Stimulated activated naive B cell treated with anti-CD40 and anti-IgM and Interleukin-4, amounts not matched to agents 10 μg/mL and 1 μg/mL and 100 μg/mL, for 72 hours (primary cell): Measurements from ENCODE around the gene DACT3.

Source experiments
- ATAC-seq, 2 donors: fragments of 150-1000 bp; cut with Tn5 transposase; replicated peaks; 2 replicates each; pipeline ENCODE4 v1.10.0; 2021; ENCODE audit warnings: moderate library complexity in 1 of 2
- DNase-seq: peaks from one replicate; pipeline ENCODE4 v3.0.0; 2021
- H3K27ac Mint-ChIP-seq: one replicate; pipeline ENCODE4 v1.8.0; 2022; ENCODE audit warnings: mild to moderate bottlenecking, mixed read lengths
- H3K27me3 Mint-ChIP-seq, 2 donors: one replicate each; pipeline ENCODE4 v1.8.0; 2022; ENCODE audit warnings: mixed read lengths in 2 of 2
- H3K36me3 Mint-ChIP-seq, 2 donors: one replicate each; pipeline ENCODE4 v1.8.0; 2022; ENCODE audit warnings: mixed read lengths in 2 of 2, mild to moderate bottlenecking in 1 of 2
- H3K4me1 Mint-ChIP-seq, 2 donors: one replicate each; pipeline ENCODE4 v1.8.0; 2022; ENCODE audit warnings: mixed read lengths in 2 of 2, mild to moderate bottlenecking in 1 of 2
- H3K4me3 Mint-ChIP-seq, 2 donors: one replicate each; pipeline ENCODE4 v1.8.0; 2022; ENCODE audit warnings: mild to moderate bottlenecking in 2 of 2, mixed read lengths in 2 of 2, moderate library complexity in 1 of 2
- H3K9me3 Mint-ChIP-seq, 2 donors: one replicate each; pipeline ENCODE4 v1.8.0; 2022; ENCODE audit warnings: mixed read lengths in 2 of 2, mild to moderate bottlenecking in 1 of 2

The DACT3 gene

GRCh38 chr19:46687438-46688145 lies 26.6 kb upstream of the DACT3 start:
- no peaks in the 10 kb centered on the region for H3K9me3 Mint-ChIP-seq
- H3K27me3 Mint-ChIP-seq, result no peaks in the 10 kb centered on the region
- no peak overlapping the region for H3K4me3 Mint-ChIP-seq
- peaks cover 46 to 53% of the 10 kb centered on the region in 2 donors for H3K36me3 Mint-ChIP-seq
- peaks cover 4 to 8% of the 10 kb centered on the region in 2 donors for H3K4me1 Mint-ChIP-seq
- DNase-seq, result no peak
- ATAC-seq, result no peak
- peak overlapping the region; percentile 60 for H3K27ac Mint-ChIP-seq

GRCh38 chr19:46685189-46685588 lies 24.2 kb upstream of the DACT3 start:
- H3K27ac Mint-ChIP-seq, result peak overlapping the region; percentile 20

GRCh38 chr19:46678110-46678732 lies 17.2 kb upstream of the DACT3 start:
- Mint-ChIP-seq H3K36me3 (peaks cover 51 to 61% of the 10 kb centered on the region in 2 donors), H3K27ac (peak overlapping the region; percentile 81), H3K9me3 (no peaks in the 10 kb centered on the region), H3K27me3 (no peaks in the 10 kb centered on the region), H3K4me1 (peaks cover 5 to 16% of the 10 kb centered on the region in 2 donors), H3K4me3 (no peak overlapping the region)
- peak; percentile 92 for ATAC-seq
- DNase-seq, result peak; percentile 51

More at GRCh38 chr19:46685189-46685588, 24.2 kb upstream of the DACT3 start:
- ATAC-seq (no peak), DNase-seq (no peak)
- H3K4me3 Mint-ChIP-seq, result no peak overlapping the region
- H3K36me3 Mint-ChIP-seq, result peaks cover 30 to 33% of the 10 kb centered on the region in 2 donors
- H3K4me1 Mint-ChIP-seq, result peaks cover 2 to 7% of the 10 kb centered on the region in 2 donors
- H3K27me3 Mint-ChIP-seq, result no peaks in the 10 kb centered on the region
- no peaks in the 10 kb centered on the region for H3K9me3 Mint-ChIP-seq

GRCh38 chr19:46674416-46675178 lies 13.6 kb upstream of the DACT3 start:
- H3K4me3 Mint-ChIP-seq, result no peak overlapping the region
- DNase-seq (no peak), ATAC-seq (peak in 1 of 2 donors; percentile 38)
- H3K4me1 Mint-ChIP-seq, result peaks cover 5 to 16% of the 10 kb centered on the region in 2 donors
- no peaks in the 10 kb centered on the region for H3K9me3 Mint-ChIP-seq
- H3K27ac Mint-ChIP-seq, result peak overlapping the region; percentile 59
- H3K36me3 Mint-ChIP-seq, result peaks cover 53 to 67% of the 10 kb centered on the region in 2 donors
- no peaks in the 10 kb centered on the region for H3K27me3 Mint-ChIP-seq

- H3K27ac Mint-ChIP-seq, result peak overlapping the region; percentile 39
Measured at GRCh38 chr19:46670813-46671212, 9.8 kb upstream of the DACT3 start.

GRCh38 chr19:46668662-46669061 lies 7.7 kb upstream of the DACT3 start:
- DNase-seq (no peak), ATAC-seq (no peak)
- Mint-ChIP-seq H3K4me3 (no peak overlapping the region), H3K4me1 (peaks cover 0 to 6% of the 10 kb centered on the region in 2 donors), H3K27me3 (peaks cover under 1% of the 10 kb centered on the region in 2 donors), H3K36me3 (peaks cover 17 to 23% of the 10 kb centered on the region in 2 donors), H3K9me3 (no peaks in the 10 kb centered on the region), H3K27ac (no peak overlapping the region)

More at GRCh38 chr19:46670813-46671212, 9.8 kb upstream of the DACT3 start:
- Mint-ChIP-seq H3K27me3 (no peaks in the 10 kb centered on the region), H3K36me3 (peaks cover 30 to 40% of the 10 kb centered on the region in 2 donors), H3K4me3 (no peak overlapping the region), H3K4me1 (peaks cover 0 to 10% of the 10 kb centered on the region in 2 donors), H3K9me3 (no peaks in the 10 kb centered on the region)
- ATAC-seq, result no peak
- no peak for DNase-seq

GRCh38 chr19:46665072-46665471 lies 4.1 kb upstream of the DACT3 start:
- H3K4me1 Mint-ChIP-seq, result peaks cover 5 to 12% of the 10 kb centered on the region in 2 donors
- no peak for ATAC-seq
- DNase-seq, result no peak
- peaks cover 11% of the 10 kb centered on the region in 2 donors for H3K27me3 Mint-ChIP-seq
- H3K9me3 Mint-ChIP-seq, result no peaks in the 10 kb centered on the region
- H3K36me3 Mint-ChIP-seq, result peaks cover 0 to 1% of the 10 kb centered on the region in 2 donors
- H3K4me3 Mint-ChIP-seq, result no peak overlapping the region
- no peak overlapping the region for H3K27ac Mint-ChIP-seq

- peaks cover 16 to 22% of the 10 kb centered on the region in 2 donors for H3K4me1 Mint-ChIP-seq
- H3K9me3 Mint-ChIP-seq, result no peaks in the 10 kb centered on the region
- peak overlapping the region; percentile 65 for H3K27ac Mint-ChIP-seq
- H3K4me3 Mint-ChIP-seq, result peak overlapping the region; percentile 73 to 80
- H3K36me3 Mint-ChIP-seq, result peaks cover 2 to 8% of the 10 kb centered on the region in 2 donors
- peak; percentile 53 to 62 for ATAC-seq
- peak; percentile 68 for DNase-seq
- peaks cover 25 to 30% of the 10 kb centered on the region in 2 donors for H3K27me3 Mint-ChIP-seq
Measured at GRCh38 chr19:46661735-46662592, 982 bp upstream of the DACT3 start.

GRCh38 chr19:46660551-46661019 lies 397 bp downstream of the DACT3 start:
- Mint-ChIP-seq H3K27me3 (peaks cover 25 to 33% of the 10 kb centered on the region in 2 donors), H3K4me3 (peak overlapping the region; percentile 80 to 87), H3K36me3 (peaks cover 4 to 12% of the 10 kb centered on the region in 2 donors), H3K9me3 (no peaks in the 10 kb centered on the region), H3K27ac (peak overlapping the region; percentile 20), H3K4me1 (peaks cover 19 to 25% of the 10 kb centered on the region in 2 donors)
- ATAC-seq (peak; percentile 1 to 10), DNase-seq (no peak)

GRCh38 chr19:46660008-46660517 lies 919 bp downstream of the DACT3 start:
- Mint-ChIP-seq H3K4me3 (peak overlapping the region; percentile 80 to 87), H3K9me3 (no peaks in the 10 kb centered on the region), H3K4me1 (peaks cover 21 to 27% of the 10 kb centered on the region in 2 donors), H3K36me3 (peaks cover 4 to 14% of the 10 kb centered on the region in 2 donors), H3K27me3 (peaks cover 28 to 36% of the 10 kb centered on the region in 2 donors), H3K27ac (peak overlapping the region; percentile 20)
- ATAC-seq, result no peak
- DNase-seq, result no peak

GRCh38 chr19:46659151-46660007 lies 1.6 kb downstream of the DACT3 start:
- H3K9me3 Mint-ChIP-seq, result no peaks in the 10 kb centered on the region
- H3K27me3 Mint-ChIP-seq, result peaks cover 31 to 40% of the 10 kb centered on the region in 2 donors
- H3K27ac Mint-ChIP-seq, result peak overlapping the region; percentile 20
- ATAC-seq (no peak), DNase-seq (no peak)
- peaks cover 22 to 31% of the 10 kb centered on the region in 2 donors for H3K4me1 Mint-ChIP-seq
- peak overlapping the region; percentile 80 to 87 for H3K4me3 Mint-ChIP-seq
- peaks cover 4 to 17% of the 10 kb centered on the region in 2 donors for H3K36me3 Mint-ChIP-seq

- peaks cover 32 to 53% of the 10 kb centered on the region in 2 donors for H3K27me3 Mint-ChIP-seq
- no peak for DNase-seq
- H3K36me3 Mint-ChIP-seq, result peaks cover 11 to 28% of the 10 kb centered on the region in 2 donors
- H3K4me1 Mint-ChIP-seq, result peaks cover 18 to 25% of the 10 kb centered on the region in 2 donors
- no peaks in the 10 kb centered on the region for H3K9me3 Mint-ChIP-seq
- no peak overlapping the region for H3K4me3 Mint-ChIP-seq
- H3K27ac Mint-ChIP-seq, result no peak overlapping the region
- ATAC-seq, result no peak
Measured at GRCh38 chr19:46656541-46656940, 4.4 kb downstream of the DACT3 start.
